Measurements from ENCODE around the gene OPN1MW.
"Not testable (repeated sequence)": the region's sequence is repeated elsewhere in the genome, so short reads cannot be mapped to it uniquely, and the experiment has no call there.

OPN1MW gene

DNA sequence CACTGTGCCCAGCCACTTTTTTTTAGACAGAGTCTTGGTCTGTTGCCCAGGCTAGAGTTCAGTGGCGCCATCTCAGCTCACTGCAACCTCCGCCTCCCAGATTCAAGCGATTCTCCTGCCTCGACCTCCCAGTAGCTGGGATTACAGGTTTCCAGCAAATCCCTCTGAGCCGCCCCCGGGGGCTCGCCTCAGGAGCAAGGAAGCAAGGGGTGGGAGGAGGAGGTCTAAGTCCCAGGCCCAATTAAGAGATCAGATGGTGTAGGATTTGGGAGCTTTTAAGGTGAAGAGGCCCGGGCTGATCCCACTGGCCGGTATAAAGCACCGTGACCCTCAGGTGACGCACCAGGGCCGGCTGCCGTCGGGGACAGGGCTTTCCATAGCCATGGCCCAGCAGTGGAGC, at the start of gene OPN1MW:
Gene OPN1MW (plus strand): TSS at position 301 of the 400 bp plus-strand sequence. CDS start 82 bp downstream, at position 383.
- not testable (repeated sequence) for DNase-seq

DNA sequence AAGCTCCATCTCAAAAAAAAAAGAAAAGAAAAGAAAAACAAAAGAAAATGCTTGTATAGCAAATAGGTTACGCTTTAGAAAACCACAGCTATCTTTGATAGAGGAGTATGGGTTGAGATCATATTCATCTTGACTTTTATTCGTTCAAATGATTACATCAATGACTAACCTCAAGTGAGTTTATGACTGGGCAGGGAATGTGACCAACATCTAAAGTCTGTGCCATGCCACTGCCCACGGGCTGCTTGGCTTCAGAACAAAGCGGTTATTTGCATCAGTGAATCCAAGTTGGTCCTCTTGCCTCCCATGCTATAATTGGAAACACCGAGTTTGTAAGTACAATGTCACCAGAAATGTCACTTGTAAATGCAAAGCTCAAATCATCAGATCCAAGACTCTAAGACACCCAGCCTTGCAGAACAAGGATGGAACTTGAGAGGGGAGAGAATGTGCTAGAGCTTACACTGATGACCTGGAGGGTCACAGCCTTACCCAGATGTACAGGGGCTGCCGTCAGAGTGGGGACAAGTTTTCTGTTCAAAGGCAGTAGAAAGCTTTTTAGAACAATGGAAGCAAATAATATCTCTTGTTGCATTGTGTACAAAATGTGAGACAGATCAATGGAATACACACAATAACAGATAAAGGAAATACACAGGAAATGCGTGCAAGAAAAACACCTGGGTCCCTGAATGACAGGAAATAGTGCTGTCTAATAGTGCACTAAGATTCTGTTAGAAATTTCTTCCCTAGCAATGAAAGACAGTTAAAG, 46.8 kb upstream of the OPN1MW start:
- peak; percentile 18 for DNase-seq

DNA sequence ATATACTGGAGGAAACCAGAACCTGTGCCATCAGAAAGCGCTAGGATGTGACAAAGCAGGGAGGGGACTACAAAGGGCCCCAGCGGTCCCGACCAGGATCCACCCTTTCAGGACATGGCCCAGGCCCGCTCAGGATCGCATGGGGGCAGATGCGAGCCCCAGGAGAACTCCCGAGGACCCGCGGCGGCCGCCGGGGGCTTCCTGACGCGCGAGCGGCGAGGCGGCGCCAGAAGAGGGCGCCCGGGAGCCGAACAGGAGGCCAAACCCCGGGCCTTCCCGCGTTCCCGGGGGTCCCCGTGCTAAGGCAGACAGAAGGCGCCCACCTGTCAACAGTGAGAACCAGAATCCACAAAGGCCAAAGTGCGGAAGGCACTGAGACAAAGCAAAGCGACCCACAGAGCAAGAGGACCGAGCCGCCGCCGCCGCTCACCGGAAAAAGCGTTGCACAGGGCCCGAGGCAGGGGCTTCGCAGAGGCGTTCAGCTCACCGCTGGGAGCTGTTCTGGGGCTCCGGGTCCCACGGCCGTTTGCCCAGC, 45.7 kb upstream of the OPN1MW start:
- peak; percentile 71 for DNase-seq

DNA sequence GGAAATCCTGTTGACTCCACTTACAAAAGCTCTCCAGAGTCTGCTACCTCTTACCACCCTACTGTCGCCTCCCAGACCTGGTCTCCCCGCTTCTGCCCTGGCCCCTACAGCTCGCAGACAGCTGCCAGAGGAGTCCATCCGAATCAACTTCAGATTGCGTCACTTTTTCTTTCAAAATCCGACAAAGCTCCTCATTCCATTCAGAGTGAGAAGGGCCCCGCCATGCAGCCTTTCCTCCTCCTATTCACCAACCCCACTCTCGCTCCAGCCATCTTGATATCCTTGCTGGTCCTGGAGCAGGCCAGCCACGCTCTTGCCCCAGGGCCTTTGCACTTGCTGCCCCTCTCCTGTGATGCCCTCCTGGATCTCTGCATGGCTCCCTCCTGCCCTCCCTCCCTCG, 43.5 kb upstream of the OPN1MW start:
- no peak for DNase-seq

DNA sequence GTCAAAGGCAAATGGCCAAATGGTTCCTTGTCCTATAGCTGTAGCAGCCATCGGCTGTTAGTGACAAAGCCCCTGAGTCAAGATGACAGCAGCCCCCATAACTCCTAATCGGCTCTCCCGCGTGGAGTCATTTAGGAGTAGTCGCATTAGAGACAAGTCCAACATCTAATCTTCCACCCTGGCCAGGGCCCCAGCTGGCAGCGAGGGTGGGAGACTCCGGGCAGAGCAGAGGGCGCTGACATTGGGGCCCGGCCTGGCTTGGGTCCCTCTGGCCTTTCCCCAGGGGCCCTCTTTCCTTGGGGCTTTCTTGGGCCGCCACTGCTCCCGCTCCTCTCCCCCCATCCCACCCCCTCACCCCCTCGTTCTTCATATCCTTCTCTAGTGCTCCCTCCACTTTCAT, 42.2 kb upstream of the OPN1MW start:
- no peak for DNase-seq

DNA sequence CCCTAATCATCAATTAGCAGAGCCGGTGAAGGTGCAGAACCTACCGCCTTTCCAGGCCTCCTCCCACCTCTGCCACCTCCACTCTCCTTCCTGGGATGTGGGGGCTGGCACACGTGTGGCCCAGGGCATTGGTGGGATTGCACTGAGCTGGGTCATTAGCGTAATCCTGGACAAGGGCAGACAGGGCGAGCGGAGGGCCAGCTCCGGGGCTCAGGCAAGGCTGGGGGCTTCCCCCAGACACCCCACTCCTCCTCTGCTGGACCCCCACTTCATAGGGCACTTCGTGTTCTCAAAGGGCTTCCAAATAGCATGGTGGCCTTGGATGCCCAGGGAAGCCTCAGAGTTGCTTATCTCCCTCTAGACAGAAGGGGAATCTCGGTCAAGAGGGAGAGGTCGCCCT, 41.7 kb upstream of the OPN1MW start:
- no peak for DNase-seq

DNA sequence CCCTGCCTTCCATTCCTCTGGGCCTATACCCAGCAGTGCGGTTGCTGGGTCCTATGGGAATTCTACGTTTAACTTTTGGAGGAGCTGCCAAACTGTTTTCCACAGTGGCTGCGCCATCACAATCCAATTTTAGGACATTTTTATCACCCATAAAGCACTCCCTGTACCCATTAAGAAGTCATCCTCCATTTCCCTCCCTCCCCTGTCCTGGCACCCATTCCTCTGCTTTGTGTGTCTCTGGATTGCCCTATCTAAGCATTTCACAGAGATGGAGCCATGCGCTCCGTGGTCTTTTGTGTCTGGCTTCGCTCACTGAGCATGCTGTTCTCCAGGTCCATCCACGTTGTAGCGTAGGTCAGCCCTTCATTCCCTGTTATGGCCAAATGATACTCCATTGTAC, 40.0 kb upstream of the OPN1MW start:
- DNase-seq = no peak

DNA sequence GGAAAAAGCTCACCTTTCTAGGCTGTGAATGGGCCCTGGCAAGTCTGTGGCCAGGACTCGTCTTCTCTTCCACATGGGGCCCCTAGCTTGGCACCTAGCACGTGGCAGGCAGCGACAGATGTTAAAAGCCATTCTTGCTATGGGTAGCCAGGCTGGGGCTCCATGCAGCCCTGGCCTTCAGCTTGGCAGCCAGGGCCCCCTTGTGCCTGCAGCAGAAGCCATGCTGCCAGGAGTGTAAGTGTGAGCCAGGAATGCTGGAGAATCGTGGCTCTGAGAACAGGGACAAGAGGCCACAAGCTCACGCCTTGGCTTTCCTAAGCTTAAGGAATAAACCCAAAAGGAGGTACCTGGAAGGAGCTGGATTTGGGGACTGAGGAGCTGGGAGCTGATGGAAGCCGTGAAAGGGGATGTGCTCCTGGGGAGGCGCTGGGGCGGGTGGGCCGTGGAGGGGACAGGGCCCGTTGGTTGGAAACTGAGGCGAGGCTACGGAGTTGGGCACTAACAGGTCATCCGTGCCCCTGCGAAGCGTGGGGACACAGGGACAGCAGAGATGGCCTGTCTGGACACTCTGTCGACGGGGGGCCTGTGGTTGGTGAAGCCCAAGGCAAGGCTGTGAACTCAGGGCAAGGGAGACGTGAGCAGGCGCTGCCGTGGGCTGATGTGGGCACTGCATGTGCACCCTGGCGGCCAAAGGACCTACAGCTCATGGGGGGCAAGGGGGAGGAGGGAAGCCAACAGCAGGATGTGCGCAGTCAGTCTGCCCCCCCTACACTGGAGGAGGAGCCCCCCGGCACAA, 39.2 kb upstream of the OPN1MW start:
- no peak for DNase-seq

DNA sequence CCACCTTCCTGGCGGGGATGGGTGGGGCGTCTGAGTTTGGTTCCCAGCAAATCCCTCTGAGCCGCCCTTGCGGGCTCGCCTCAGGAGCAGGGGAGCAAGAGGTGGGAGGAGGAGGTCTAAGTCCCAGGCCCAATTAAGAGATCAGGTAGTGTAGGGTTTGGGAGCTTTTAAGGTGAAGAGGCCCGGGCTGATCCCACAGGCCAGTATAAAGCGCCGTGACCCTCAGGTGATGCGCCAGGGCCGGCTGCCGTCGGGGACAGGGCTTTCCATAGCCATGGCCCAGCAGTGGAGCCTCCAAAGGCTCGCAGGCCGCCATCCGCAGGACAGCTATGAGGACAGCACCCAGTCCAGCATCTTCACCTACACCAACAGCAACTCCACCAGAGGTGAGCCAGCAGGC, 38.4 kb upstream of the OPN1MW start, which contains the start of gene OPN1LW:
Gene OPN1LW (plus strand): TSS at position 234 of the 400 bp plus-strand sequence. CDS start 41 bp downstream, at position 275.
- not testable (repeated sequence) for DNase-seq

DNA sequence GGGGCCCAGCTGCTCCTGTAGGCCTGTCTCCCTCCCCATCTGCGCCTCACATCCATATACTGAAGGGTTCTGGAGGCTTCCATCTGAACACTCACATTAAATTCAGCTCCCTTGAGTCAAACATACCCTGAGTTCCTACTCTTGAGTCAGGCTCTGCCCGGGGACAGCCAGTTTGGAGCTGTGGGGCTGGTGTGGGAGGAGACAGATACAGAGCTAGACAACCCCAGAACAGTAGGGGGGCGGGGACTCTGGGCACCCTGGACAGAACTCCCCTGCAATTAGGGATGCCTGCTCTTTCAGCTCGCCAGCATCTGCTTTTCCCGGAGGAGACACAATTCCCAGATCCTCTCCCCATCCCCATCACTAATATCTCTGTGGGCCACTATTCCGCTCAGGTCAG, 31.4 kb upstream of the OPN1MW start:
- DNase-seq = not testable (repeated sequence)

DNA sequence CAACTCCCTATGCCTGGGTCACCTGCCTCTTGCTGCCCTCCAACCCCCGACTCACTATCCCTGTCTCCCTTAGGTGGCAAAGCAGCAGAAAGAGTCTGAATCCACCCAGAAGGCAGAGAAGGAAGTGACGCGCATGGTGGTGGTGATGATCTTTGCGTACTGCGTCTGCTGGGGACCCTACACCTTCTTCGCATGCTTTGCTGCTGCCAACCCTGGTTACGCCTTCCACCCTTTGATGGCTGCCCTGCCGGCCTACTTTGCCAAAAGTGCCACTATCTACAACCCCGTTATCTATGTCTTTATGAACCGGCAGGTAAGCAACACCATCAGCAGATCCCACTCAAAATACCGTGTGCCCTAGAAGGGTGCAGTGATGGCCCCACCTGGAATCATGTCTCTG, 26.2 kb upstream of the OPN1MW start:
- not testable (repeated sequence) for DNase-seq

DNA sequence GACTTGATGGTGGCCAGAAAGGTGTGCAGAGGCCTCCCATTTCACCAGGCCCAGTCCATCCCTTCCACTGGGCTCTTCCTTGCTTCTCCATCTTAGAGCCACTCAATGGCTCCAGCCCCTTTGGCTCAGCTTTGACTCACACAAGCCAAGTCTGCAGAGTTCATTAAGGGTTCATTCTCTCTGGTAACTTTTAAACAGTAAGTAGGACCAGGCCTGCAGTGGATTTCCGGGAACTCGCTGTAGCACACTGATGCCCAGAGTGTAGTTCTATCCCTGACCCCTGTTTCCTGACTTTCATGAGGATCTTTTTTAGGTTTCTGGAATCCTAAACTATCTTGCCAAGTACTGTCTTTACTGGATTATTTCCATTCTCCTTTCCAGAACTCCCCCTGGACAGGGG, 25.2 kb upstream of the OPN1MW start:
- not testable (repeated sequence) for DNase-seq

DNA sequence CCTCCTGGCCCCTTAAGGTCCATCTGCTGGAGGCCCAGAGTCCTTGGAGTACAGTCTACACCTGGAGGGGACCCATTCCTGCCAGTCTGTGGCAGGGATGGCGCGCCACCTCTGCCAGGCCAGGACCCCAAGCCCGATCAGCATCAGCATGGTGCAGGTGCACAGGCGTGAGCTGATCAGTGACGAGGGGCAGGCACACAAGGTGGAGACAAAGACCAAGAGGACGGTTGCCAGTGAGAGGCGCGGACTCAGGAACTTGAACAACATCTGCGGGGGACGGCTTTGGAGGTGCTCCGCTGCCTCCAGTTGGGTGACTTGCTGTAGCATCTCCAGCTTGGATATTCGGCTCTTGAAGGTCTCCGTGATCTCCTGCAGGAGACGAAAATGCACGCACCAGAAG, 23.1 kb upstream of the OPN1MW start:
- DNase-seq = not testable (repeated sequence)

DNA sequence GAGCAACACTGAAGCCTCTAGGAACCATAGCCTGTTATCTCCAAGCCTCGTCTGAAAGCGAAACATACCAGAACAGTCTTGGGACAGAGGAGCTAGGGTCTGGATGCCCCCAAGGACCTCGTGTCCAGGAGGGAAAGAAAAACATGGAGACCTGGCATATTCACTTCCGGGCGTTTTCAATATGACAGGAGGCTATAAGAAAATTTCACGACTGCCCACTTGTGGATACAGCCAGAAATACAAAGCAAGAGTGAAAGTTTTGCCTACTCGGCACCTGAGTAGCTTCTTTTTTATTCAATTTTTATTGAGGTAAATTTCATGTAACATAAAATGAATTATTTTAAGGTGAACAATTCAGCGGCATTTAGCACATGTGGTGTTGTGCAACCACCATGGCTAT, 17.5 kb upstream of the OPN1MW start:
- DNase-seq = not testable (repeated sequence)

DNA sequence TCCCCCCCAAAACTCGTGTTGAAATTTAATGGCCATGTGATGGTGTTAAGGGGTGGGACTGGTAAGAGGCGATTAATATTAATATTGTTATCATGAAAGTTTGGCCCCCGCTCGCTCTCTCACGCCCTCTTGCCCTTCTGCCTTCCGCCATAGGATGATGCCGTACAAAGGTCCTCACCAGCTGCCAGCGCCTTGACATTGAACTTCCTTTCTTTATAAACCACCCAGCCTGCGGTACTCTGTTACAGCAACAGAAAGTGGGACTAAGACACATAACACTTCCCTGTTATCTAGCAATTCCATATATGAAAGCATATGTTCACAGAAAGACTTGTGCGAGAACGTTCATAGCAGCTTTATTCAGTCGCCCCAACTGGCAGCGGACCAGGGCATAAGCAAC, 14.0 kb upstream of the OPN1MW start:
- not testable (repeated sequence) for DNase-seq

DNA sequence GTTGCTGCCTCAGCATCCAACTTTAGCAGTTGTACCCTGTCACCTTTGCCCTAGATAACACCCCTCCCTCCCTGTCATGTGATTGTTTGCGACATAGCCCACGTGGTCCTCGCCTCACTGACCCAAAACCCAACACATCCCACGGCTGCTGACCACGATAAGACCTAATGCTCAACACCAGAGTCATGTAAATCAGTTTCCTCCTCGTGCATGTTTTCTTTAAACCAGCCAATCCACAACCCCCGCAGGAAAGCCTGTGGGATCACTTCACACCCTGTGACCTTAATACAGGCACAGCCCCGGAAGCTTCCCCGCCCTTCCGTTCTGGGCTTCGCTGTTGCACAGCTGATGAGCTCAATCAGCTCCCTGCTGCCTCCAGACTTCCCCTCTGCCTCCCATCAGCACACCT, 9.9 kb upstream of the OPN1MW start:
- not testable (repeated sequence) for DNase-seq

DNA sequence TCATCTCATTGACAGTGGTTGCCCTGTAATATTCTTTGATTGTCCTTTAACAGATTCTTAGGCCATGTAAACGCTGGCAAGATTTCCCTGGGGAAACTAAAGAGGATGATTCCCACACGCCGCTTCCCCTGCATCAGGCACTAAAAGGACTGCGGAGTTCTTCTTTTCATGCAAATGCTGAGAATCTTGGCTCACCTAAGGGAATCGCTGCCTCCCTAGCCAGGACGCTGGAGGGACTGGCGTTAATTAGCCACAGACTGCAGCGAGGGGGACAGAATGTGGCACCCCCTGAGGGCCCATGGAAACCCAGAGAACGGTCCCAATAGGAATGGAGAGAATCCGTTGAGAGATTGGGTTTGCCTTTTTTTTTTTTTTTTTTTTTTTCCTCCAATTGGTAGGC, 8.0 kb upstream of the OPN1MW start:
- not testable (repeated sequence) for DNase-seq

DNA sequence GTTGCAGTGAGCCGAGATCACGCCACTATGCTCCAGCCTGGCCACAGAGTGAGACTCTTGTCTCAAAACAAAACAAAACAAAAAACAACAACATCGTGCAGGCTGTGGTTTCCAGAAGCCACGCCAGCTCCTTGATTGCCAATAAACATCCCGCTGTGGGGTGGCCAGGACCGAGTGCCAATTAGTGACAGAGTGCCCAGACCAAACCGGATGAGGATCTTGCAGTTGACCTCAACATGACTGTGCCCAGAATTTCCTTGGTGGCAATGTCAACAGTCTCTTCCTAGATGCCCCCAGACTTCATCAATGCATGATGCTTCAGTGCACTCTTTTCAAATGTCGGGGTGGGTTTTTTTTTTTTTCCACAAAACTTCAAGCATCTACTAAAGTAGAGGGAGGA, 1.4 kb downstream of the OPN1MW start:
- not testable (repeated sequence) for DNase-seq

DNA sequence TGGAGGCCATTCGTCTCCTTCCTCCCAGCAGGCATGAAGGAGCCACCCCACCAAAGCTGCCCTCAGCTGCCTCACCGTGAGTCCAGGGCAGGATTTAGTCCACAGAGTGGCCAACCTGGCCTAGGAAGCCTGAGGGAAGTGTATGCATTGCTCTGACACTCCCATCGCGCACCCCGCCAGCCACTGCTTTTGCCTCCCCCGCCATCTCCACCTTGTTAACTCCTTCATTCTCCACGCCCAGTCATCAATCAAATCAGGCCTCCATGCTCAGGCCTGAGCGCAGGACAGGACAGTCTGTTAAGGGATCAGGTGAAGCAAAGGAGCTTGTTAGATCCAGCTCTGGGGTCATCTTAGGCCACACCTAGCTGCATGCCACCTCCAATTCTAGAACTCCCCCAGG, 10.4 kb downstream of the OPN1MW start:
- not testable (repeated sequence) for DNase-seq

DNA sequence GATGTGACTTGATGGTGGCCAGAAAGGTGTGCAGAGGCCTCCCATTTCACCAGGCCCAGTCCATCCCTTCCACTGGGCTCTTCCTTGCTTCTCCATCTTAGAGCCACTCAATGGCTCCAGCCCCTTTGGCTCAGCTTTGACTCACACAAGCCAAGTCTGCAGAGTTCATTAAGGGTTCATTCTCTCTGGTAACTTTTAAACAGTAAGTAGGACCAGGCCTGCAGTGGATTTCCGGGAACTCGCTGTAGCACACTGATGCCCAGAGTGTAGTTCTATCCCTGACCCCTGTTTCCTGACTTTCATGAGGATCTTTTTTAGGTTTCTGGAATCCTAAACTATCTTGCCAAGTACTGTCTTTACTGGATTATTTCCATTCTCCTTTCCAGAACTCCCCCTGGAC, 11.9 kb downstream of the OPN1MW start:
- not testable (repeated sequence) for DNase-seq

DNA sequence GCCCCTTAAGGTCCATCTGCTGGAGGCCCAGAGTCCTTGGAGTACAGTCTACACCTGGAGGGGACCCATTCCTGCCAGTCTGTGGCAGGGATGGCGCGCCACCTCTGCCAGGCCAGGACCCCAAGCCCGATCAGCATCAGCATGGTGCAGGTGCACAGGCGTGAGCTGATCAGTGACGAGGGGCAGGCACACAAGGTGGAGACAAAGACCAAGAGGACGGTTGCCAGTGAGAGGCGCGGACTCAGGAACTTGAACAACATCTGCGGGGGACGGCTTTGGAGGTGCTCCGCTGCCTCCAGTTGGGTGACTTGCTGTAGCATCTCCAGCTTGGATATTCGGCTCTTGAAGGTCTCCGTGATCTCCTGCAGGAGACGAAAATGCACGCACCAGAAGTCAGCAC, 14.1 kb downstream of the OPN1MW start:
- DNase-seq = not testable (repeated sequence)

DNA sequence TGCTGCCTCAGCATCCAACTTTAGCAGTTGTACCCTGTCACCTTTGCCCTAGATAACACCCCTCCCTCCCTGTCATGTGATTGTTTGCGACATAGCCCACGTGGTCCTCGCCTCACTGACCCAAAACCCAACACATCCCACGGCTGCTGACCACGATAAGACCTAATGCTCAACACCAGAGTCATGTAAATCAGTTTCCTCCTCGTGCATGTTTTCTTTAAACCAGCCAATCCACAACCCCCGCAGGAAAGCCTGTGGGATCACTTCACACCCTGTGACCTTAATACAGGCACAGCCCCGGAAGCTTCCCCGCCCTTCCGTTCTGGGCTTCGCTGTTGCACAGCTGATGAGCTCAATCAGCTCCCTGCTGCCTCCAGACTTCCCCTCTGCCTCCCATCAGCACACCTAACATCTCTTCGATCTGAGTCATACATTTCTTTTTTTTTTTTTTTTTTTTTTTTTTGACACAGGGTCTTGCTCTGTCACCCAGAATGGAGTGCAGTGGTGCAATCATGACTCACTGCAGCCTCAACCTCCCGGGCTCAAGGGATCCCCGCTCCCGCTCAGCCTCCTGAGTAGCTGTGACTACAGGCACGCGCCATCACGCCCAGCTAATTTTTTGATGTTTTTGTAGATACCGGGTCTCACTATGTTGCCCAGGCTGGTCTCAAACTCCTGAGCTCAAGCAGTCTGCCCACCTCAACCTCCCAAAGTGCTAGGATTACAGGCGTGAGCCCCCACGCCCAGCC, 27.4 kb downstream of the OPN1MW start:
- DNase-seq = not testable (repeated sequence)

DNA sequence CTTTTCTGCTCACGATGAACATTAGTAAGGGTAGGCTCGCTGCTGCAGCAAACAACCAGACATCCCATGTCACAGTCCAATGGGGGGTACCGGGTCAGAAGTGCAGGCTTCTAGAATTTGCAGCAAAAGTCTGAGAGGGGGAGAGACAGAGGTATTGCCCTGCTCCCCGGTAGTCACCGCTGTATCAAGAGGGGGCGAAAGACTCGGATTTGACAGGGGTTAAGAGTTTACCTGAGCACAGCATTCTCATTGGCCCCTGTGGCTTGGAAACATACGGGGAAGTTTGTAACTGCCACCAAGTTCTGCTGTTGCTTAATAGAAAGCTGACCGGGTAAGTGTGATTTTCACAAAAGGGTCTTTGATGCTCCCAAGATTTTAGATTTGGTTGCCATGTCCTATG, 28.7 kb downstream of the OPN1MW start:
- DNase-seq = not testable (repeated sequence)

Measured in activated CD4-positive, alpha-beta T cell treated with anti-CD3 and anti-CD28 coated beads, Interleukin-2, Interleukin-6, amounts not matched to agents 100 ng/mL and 50 ng/mL, durations not matched to agents 16 hours and 8 hours (primary cell).